GM12865 (cell line): ENCODE measurements around the gene SSU72.
"Not testable (repeated sequence)": the region's sequence is repeated elsewhere in the genome, so short reads cannot be mapped to it uniquely, and the experiment has no call there.

Source experiments
- DNase-seq: peaks from one replicate; pipeline ENCODE4 v3.0.0; 2010; ENCODE audit warnings: low read depth
- H3K4me3 ChIP-seq: 2 replicates; pipeline ENCODE4 v1.5.1; 2011; ENCODE audit warnings: mild to moderate bottlenecking, low read depth, low read length, control low read depth
- TF ChIP-seq, protein P1 (sequence below): IDR thresholded peaks from 2 replicates; pipeline ENCODE4 v1.5.1; 2011; ENCODE audit warnings: low read length, control low read depth, low read depth, inconsistent platforms; ENCODE audit not compliant: insufficient read depth; ENCODE audit errors: missing control alignments

The SSU72 gene

DNA sequence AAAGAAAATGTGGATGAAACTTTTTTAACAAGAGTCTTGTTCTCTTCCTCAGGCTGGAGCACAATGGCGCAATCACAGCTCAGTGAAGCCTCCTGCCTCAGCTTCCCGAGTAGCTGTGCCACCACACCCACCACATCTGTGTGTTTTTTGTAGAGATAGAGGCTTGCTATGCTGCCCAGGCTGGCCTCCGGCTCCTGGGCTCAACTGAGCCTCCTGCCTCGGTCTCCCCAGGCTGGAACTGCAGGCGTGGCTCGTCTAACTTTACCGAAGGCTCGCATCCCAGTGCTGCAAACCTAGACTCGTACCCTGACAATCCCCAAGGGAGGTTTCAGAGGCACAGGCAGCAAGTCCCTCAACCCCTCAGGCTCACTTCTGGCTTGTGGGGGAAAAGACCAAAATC, 14.5 kb downstream of the SSU72 start:
- TF ChIP-seq, protein P1, sequence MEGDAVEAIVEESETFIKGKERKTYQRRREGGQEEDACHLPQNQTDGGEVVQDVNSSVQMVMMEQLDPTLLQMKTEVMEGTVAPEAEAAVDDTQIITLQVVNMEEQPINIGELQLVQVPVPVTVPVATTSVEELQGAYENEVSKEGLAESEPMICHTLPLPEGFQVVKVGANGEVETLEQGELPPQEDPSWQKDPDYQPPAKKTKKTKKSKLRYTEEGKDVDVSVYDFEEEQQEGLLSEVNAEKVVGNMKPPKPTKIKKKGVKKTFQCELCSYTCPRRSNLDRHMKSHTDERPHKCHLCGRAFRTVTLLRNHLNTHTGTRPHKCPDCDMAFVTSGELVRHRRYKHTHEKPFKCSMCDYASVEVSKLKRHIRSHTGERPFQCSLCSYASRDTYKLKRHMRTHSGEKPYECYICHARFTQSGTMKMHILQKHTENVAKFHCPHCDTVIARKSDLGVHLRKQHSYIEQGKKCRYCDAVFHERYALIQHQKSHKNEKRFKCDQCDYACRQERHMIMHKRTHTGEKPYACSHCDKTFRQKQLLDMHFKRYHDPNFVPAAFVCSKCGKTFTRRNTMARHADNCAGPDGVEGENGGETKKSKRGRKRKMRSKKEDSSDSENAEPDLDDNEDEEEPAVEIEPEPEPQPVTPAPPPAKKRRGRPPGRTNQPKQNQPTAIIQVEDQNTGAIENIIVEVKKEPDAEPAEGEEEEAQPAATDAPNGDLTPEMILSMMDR: no peak

DNA sequence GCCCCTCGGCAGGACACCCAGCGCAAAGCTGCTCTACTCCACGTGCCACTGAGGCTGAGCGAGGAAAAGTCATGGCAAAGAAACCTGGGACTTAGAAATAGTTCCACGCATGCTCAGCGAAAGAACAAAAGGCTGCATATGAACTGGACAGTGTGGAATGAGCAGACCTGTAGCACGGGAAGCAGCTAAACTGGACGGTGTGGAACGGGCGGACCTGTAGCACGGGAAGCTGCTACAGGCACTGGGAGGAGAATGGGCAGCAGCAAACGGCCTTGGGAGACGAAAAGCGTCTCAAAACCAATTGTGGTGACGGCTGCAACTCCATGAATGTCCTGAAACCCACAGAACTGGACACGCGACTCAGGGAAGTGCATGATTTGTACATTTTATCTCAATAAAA, 15.6 kb downstream of the SSU72 start:
- no peak overlapping the region for H3K4me3 ChIP-seq
- no peak for DNase-seq
- TF ChIP-seq, protein P1: no peak

More for the DNA sequence above, 14.5 kb downstream of the SSU72 start:
- no peak for DNase-seq
- H3K4me3 ChIP-seq: no peak overlapping the region

DNA sequence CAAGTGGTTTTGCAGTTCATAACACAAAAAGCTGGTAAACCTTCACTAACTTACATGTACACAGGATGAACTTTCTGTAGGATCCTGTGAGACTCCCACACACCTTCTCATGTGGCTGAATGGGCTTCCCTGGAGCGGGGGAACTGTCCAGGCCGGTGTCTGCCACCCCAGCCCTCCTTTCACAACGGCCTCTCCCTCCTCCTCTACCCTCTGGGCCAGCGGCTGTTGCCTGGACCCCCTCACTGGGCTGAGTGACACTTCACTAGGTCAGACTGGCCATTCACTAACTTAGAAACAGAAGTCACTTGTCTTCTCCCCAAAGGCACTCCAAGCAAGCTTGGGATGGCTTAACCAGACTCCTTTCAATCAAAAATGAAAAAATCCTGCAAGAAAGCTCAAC, 16.1 kb downstream of the SSU72 start:
- H3K4me3 ChIP-seq: no peak overlapping the region
- TF ChIP-seq, protein P1: no peak
- DNase-seq: no peak

DNA sequence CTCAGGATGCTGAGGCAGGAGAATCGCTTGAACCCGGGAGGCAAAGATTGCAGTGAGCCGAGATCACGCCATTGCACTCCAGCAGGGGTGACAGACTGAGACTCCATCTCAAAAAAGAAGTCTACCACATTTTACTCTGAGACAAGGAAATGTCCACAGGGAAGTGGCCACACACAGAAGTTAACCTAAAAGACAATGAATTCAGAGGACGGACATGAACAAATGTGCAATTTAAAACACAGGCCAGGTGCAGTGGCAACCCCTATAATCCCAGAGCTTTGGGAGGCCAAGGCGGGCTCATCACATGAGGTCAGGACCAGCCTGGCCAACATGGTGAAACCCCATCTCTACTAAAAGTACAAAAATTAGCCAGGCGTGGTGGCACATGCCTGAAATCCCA, 17.0 kb downstream of the SSU72 start:
- H3K4me3 ChIP-seq: not testable (repeated sequence)

DNA sequence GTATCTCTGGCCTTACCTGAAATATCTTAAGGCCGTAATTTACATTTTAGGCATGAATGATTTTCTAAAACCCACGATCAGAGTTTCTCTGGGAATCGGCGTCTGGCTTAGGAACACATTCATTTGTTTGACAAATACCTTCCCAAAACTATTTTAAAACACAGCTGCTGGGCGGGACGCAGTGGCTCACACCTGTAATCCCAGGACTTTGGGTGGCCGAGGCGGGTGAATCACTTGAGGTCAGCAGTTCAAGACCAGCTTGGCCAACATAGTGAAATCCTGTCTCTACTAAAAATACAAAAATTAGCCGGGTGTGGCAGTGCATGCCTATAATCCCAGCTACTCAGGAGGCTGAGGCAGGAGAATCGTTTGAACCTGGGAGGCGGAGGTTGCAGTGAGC, 17.7 kb downstream of the SSU72 start:
- DNase-seq, H3K4me3 ChIP-seq: not testable (repeated sequence)

More for the DNA sequence above, 17.0 kb downstream of the SSU72 start:
- not testable (repeated sequence) for DNase-seq

DNA sequence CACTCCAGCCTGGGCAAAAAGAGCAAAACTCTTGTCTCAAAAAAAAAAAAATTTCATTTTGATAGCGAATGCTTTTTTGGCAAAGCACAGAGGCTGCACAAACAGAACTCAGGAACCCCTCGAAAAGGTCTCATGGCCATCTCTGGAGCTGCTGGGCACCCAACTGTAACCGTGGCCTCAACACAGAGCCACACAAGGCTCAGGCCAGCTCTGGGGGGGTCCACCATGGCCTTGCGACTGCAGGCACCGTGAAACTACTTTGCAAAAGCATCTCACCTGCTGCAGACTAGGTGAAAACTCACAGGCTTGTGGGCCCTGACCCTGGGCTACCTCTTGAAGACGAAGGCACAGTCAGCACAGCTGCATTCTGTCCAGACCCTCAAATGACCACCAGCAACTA, 18.2 kb downstream of the SSU72 start:
- DNase-seq: no peak
- no peak overlapping the region for H3K4me3 ChIP-seq
- TF ChIP-seq, protein P1: no peak

DNA sequence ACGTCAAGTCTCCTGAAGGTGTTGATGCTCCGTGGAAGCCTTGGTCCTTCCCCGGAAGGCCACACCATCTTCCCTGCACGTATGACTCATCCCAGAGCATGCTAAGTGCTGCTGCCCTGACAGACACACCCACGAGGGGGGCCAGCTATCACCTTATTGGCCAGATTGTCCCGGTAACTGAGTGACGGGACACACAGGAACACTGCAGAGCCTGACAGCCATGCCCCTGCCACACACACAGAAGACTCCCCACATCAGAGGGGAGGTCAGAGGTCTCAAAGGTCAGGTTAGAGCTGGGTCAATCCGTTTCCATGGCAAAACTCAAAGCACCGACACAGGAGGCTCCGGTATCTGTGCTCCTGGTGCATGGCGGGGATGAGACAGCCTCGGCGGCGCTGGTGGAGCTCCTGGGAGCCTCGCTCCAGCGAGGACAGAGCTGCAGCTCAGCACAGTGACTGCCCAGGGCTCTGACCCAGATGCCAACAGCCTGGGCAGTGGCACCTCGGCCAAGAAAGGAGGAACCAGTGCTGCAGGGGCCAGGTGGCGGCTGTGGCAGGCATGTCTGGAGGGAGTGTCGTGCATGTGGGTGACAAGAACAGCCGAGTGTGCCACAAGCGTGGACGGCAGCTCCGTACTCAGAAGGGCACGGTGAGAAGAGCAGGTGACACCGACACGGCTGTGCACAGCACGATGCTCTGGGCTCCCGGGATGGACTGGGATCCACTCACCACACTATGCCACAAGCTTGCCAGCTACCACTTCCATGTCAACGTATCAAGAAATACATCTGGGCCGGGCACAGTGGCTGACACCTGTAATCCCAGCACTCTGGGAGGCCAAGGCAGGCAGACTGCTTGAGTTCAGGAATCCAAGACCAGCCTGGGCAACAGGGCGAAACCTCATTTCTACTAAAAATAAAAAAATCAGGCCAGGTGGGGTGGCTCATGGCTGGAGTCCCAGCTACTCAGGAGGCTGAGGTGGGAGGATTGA, 19.4 kb downstream of the SSU72 start:
- TF ChIP-seq, protein P1: no peak
- no peak overlapping the region for H3K4me3 ChIP-seq
- no peak for DNase-seq

DNA sequence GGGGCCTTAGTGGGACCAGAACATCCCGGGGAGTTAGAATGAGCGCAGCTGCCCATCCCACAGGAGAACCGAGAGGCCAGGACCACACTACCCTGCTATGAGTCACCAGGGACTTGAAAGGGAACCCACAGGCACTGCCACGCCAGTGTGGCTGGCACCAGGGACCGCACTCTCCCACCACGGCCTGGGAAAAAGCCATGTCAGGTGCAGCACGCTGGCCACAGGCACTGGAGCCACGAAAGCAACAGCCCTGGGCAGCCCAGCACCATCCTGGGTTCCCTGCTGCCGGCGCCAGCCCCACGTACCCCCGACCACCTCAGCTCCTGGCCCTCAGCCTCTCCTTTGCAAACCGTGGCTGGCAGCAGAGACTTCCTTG, 20.1 kb downstream of the SSU72 start:
- H3K4me3 ChIP-seq: no peak overlapping the region
- TF ChIP-seq, protein P1: no peak
- DNase-seq: no peak
